ENCODE data around the gene FOXQ1. TPM values are rescaled to one million over a fixed set of nuclear protein-coding genes. Genes with fewer than 3 reads are reported as not detected.

The FOXQ1 gene
- total and polyA plus RNA-seq, 2 of the 13 experiments (the other 11 are each of a cell fraction or from before 2014, with no cell fraction given): 35.2 to 39.8 TPM

GRCh38 chr6:1311400-1312202 is at the start of gene FOXQ1 (continued):
- TF ChIP-seq ZNF550 (CRISPR knock-in tag; IDR thresholded peaks at IDR 0.05; ENCODE audit: borderline replicate concordance) (no peak), ATF5 (CRISPR knock-in tag; IDR thresholded peaks at IDR 0.05; ENCODE audit: low read depth) (no peak; the same call in 1 of the 2 replicates), CBX5 (CRISPR knock-in tag; IDR thresholded peaks at IDR 0.05; ENCODE audit: borderline replicate concordance) (peak; percentile 22; the same call in 1 of the 2 replicates), MBD4 (IDR thresholded peaks at IDR 0.05; ENCODE audit: borderline replicate concordance, low read length) (no peak), ZBTB3 (CRISPR knock-in tag; IDR thresholded peaks at IDR 0.05; ENCODE audit: borderline replicate concordance, low read depth) (no peak; the same call in 1 of the 2 replicates), MED8 (CRISPR knock-in tag; IDR thresholded peaks at IDR 0.05; ENCODE audit: insufficient replicate concordance) (peak; percentile 98), ZMAT3 (CRISPR knock-in tag; conservative IDR thresholded peaks at IDR 0.05) (peak; percentile 96), ZMYM3 (CRISPR knock-in tag; IDR thresholded peaks at IDR 0.05) (peak; percentile 26; the same call in 1 of the 2 replicates), ZNF484 (CRISPR knock-in tag; IDR thresholded peaks at IDR 0.05; ENCODE audit: borderline replicate concordance, low read depth) (no peak; the same call in 1 of the 2 replicates), FUBP1 (CRISPR knock-in tag; IDR thresholded peaks at IDR 0.05; ENCODE audit: borderline replicate concordance) (no peak), STAG1 (CRISPR knock-in tag; IDR thresholded peaks at IDR 0.05) (peak; percentile 47), AKNA (CRISPR knock-in tag; IDR thresholded peaks at IDR 0.05; ENCODE audit: borderline replicate concordance) (peak; percentile 44; the same call in 1 of the 2 replicates), ZNF432 (CRISPR knock-in tag; IDR thresholded peaks at IDR 0.05; ENCODE audit: borderline replicate concordance) (peak; percentile 25; the same call in 1 of the 2 replicates), NPAS2 (CRISPR knock-in tag; IDR thresholded peaks at IDR 0.05; ENCODE audit: borderline replicate concordance) (no peak; the same call in 1 of the 2 replicates), SRSF9 (IDR thresholded peaks at IDR 0.05; ENCODE audit: borderline replicate concordance, insufficient read depth, low read depth, low read length, poor library complexity, severe bottlenecking) (no peak), HOXA5 (CRISPR knock-in tag; IDR thresholded peaks at IDR 0.05) (peak; percentile 91)
- TF ChIP-seq, protein P1, sequence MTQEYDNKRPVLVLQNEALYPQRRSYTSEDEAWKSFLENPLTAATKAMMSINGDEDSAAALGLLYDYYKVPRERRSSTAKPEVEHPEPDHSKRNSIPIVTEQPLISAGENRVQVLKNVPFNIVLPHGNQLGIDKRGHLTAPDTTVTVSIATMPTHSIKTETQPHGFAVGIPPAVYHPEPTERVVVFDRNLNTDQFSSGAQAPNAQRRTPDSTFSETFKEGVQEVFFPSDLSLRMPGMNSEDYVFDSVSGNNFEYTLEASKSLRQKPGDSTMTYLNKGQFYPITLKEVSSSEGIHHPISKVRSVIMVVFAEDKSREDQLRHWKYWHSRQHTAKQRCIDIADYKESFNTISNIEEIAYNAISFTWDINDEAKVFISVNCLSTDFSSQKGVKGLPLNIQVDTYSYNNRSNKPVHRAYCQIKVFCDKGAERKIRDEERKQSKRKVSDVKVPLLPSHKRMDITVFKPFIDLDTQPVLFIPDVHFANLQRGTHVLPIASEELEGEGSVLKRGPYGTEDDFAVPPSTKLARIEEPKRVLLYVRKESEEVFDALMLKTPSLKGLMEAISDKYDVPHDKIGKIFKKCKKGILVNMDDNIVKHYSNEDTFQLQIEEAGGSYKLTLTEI (CRISPR knock-in tag; conservative IDR thresholded peaks at IDR 0.05): no peak
